Colonic mucosa (tissue), 4 donors: ENCODE data around the gene RFX2. TPM values are rescaled to one million over a fixed set of nuclear protein-coding genes. Genes with fewer than 3 reads are reported as not detected.

Experiments
- DNase-seq: peaks from one replicate; pipeline ENCODE4 v3.0.0-alpha.2; 2020
- H3K27ac ChIP-seq: fragments of 200-600 bp; one replicate; pipeline ENCODE4 v1.8.0; 2021
- H3K27me3 ChIP-seq: fragments of 200-600 bp; one replicate; pipeline ENCODE4 v1.8.0; 2021
- H3K36me3 ChIP-seq: fragments of 200-600 bp; one replicate; pipeline ENCODE4 v1.8.0; 2021
- H3K4me1 ChIP-seq: fragments of 200-600 bp; one replicate; pipeline ENCODE4 v1.8.0; 2021; ENCODE audit warnings: mild to moderate bottlenecking
- H3K4me3 ChIP-seq: fragments of 200-600 bp; one replicate; pipeline ENCODE4 v1.8.0; 2021
- H3K9ac ChIP-seq, 2 donors: one replicate each; pipeline ENCODE4 v1.7.0; 2013; ENCODE audit warnings: control low read depth in 2 of 2, low read depth in 2 of 2, low read length in 2 of 2
- H3K9me3 ChIP-seq: fragments of 200-600 bp; one replicate; pipeline ENCODE4 v1.8.0; 2021
- intact Hi-C: fragments of 100-400 bp; cut with DNase I; formaldehyde crosslinking; loops from one replicate; pipeline ENCODE4 v1.14.1; 2022
- total RNA-seq, 2 donors: library from RNA; stranded (reverse); fragmentation: NEBNext Ultra II Directional in 1 of 2; extraction: Animal tissue kit (Norgen Biotek cat#: 25700) in 1 of 2; gene quantifications; one replicate each; pipeline ENCODE4 v1.2.1, GENCODE V29; 2021
- TF ChIP-seq, protein P1 (sequence below): fragments of 200-600 bp; IDR thresholded peaks from one replicate; pipeline ENCODE4 v1.8.0; 2022; ENCODE audit warnings: antibody characterized with exemption, mild to moderate bottlenecking
- donor health status: healthy.
- donor health status: DM: no; HTN: no; CAD: no.
- donor health status: DM: no; HTN: no; CAD: no.

RFX2 gene
- total RNA-seq, 2 donors from 2014 or later = 6.2 to 7.3 TPM

DNA sequence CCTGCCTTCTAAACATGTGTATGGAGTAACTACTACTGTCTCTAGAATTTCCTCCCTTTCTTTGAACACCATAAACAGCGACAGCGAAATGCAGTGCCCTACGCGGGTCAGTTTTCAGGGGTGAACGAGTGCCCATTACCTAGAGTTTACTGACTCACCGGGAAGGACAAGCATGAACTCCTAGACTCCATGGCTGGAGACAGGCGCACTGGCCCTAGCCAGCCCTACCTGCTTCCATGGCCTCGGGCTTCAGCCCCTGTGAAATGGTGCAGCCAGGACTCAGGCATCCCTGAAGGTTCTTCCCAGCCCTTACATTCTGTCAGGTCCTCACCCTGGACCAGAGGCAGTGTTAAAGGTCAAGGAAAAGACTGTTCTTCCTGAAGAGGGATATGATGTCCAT lies 140.8 kb downstream of the RFX2 start:
- Histone ChIP-seq H3K9ac (no peak overlapping the region), H3K4me1 (peaks cover 10% of the 10 kb centered on the region), H3K27me3 (no peaks in the 10 kb centered on the region), H3K27ac (no peak overlapping the region), H3K4me3 (no peak overlapping the region), H3K36me3 (no peaks in the 10 kb centered on the region), H3K9me3 (no peaks in the 10 kb centered on the region)
- TF ChIP-seq, protein P1, sequence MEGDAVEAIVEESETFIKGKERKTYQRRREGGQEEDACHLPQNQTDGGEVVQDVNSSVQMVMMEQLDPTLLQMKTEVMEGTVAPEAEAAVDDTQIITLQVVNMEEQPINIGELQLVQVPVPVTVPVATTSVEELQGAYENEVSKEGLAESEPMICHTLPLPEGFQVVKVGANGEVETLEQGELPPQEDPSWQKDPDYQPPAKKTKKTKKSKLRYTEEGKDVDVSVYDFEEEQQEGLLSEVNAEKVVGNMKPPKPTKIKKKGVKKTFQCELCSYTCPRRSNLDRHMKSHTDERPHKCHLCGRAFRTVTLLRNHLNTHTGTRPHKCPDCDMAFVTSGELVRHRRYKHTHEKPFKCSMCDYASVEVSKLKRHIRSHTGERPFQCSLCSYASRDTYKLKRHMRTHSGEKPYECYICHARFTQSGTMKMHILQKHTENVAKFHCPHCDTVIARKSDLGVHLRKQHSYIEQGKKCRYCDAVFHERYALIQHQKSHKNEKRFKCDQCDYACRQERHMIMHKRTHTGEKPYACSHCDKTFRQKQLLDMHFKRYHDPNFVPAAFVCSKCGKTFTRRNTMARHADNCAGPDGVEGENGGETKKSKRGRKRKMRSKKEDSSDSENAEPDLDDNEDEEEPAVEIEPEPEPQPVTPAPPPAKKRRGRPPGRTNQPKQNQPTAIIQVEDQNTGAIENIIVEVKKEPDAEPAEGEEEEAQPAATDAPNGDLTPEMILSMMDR = no peak
- DNase-seq = no peak
- intact Hi-C loops = loop anchor here (10.0 kb wide), 1 partner anchor 65 kb away; the partner anchor contains the start of genes NDUFA11 and VMAC

DNA sequence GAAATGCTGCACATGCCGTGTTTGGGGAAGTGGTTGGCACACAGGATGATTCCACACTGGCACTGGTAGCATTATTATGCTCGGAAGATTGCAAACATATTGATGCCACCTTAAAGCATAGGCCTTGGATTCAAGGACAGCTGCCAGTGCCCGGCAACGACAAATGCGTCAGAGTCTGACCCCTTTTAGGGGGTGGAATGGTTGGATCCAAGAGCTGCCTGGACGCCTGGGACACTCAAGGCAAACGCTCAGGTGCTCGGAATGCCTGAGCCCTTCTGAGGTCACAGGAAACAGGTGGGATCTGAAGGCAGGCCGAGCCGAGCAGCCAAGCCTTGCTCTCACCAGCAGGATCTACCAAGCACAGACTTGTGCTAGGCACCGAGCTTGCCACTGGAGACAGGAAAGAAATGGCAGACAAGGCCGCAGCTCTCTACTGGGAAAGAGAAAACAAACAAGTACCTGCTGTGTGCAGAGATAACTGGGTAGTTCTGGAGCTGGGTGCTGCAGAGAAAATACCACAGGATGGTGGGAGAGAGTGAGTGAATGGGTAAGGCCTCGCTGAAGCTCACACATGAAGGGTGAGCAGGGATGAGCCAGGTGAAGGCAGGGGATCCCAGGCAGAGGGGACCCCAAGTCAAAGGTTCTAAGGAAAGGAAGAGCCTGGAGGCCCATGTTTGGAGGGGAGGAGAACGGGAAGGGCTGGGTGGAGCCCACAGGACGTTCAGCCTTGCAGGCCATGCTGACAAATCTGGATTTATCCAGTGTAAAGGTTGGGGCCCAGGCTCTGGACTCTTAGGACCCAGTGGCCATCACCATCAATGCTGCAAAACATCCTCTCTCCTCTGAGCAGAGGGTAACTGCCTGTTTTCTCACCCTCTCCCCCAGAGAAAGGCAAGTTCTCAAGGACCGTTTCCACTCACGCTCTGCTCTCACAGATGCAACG lies 141.6 kb downstream of the RFX2 start:
- Histone ChIP-seq H3K4me3 (no peak overlapping the region), H3K36me3 (no peaks in the 10 kb centered on the region), H3K9ac (peak overlapping the region in 1 of 2 donors; percentile 35), H3K9me3 (no peaks in the 10 kb centered on the region), H3K27ac (peak overlapping the region; percentile 56), H3K4me1 (peaks cover 8% of the 10 kb centered on the region), H3K27me3 (no peaks in the 10 kb centered on the region)
- no peak for DNase-seq
- TF ChIP-seq, protein P1 = no peak
- intact Hi-C loops = loop anchor here (10.0 kb wide), 1 partner anchor 64 kb away; the partner anchor contains the start of genes NDUFA11 and VMAC

DNA sequence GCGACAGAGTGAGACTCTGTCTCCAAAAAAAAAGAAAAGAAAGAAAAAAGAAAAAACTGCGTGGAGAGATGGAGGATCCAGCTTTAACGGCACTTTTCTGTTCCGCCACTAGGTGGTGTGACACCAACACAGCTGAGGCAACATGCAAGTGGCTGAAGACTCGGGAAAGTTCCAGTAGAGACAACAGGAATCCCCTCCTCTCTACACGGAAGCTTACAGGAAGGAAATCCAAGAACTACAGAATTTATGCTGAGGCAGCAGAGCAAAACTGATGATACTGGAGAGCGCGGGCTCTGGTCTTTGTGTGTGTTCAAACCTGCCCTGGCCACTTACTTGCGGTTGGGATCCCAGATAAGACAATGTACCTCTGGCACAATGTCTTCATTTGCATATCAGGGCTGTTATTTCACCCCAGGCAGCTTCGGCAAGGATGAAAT lies 142.3 kb downstream of the RFX2 start:
- no peaks in the 10 kb centered on the region for H3K27me3 ChIP-seq
- peaks cover 8% of the 10 kb centered on the region for H3K4me1 ChIP-seq
- peak; percentile 90 for DNase-seq
- peak overlapping the region; percentile 56 for H3K27ac ChIP-seq
- no peak overlapping the region for H3K4me3 ChIP-seq
- intact Hi-C loops = loop anchor here (10.0 kb wide), 1 partner anchor 63 kb away; the partner anchor contains the start of genes NDUFA11 and VMAC
- peak overlapping the region in 1 of 2 donors; percentile 35 for H3K9ac ChIP-seq
- no peaks in the 10 kb centered on the region for H3K36me3 ChIP-seq
- no peaks in the 10 kb centered on the region for H3K9me3 ChIP-seq
- TF ChIP-seq, protein P1 = peak; percentile 81

DNA sequence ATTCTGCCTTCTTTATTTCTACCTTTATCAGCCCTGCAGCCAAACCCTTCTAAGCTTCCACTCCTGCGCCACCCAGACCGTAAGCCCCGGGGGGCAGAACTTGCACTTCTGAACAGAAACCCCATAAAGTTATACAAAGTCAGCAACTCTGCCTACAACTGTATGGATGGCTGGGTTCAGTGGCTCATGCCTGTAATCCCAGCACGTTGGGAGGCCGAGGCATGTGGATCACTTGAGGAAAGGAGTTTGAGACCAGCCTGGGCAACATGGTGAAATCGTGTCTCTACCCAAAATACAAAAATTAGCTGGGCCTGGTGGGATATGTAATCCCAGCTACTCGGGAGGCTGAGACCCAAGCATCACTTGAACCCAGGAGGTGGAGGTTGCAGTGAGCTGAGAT lies 142.7 kb downstream of the RFX2 start:
- intact Hi-C loops = loop anchor here (10.0 kb wide), 1 partner anchor 63 kb away; the partner anchor contains the start of genes NDUFA11 and VMAC
- Histone ChIP-seq H3K4me1 (peaks cover 10% of the 10 kb centered on the region), H3K4me3 (no peak overlapping the region), H3K36me3 (no peaks in the 10 kb centered on the region), H3K27me3 (no peaks in the 10 kb centered on the region), H3K9me3 (no peaks in the 10 kb centered on the region), H3K9ac (no peak overlapping the region), H3K27ac (peak overlapping the region; percentile 56)
- TF ChIP-seq, protein P1 = no peak
- DNase-seq = no peak

DNA sequence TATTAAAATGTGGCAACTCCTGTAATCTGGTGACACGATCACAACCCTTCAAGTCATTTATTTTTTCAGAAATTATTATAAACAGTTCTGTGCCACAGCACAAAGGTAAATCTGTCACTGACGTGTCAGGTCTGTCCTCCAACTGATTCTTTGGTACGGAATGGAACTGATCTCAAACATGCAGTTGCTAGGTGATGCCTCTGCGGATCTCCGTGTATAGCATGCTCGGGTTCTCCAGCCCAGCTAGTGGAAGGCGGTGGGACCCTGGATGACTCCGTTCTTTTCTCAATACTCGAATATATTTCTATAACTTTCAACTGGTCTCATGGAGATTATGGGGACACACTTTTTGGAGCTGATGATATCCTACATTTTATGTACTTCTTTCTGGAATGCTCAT lies 143.4 kb downstream of the RFX2 start:
- H3K9me3 ChIP-seq = no peaks in the 10 kb centered on the region
- H3K4me1 ChIP-seq = peaks cover 13% of the 10 kb centered on the region
- TF ChIP-seq, protein P1 = no peak
- no peaks in the 10 kb centered on the region for H3K36me3 ChIP-seq
- no peak overlapping the region for H3K4me3 ChIP-seq
- H3K27ac ChIP-seq = peak overlapping the region; percentile 11
- H3K27me3 ChIP-seq = no peaks in the 10 kb centered on the region
- no peak for DNase-seq
- intact Hi-C loops = loop anchor here (10.0 kb wide), 1 partner anchor 62 kb away; the partner anchor contains the start of genes NDUFA11 and VMAC
- H3K9ac ChIP-seq = no peak overlapping the region
